Mammary epithelial cell (primary cell): ENCODE measurements around the gene LYPD5.

Experiments
- CTCF ChIP-seq, 2 donors: IDR thresholded peaks in 1 of 2; conservative IDR thresholded peaks in 1 of 2; 2 replicates each; pipeline ENCODE4 v1.5.1; 2011 to 2012; ENCODE audit warnings: inconsistent platforms in 2 of 2, low read length in 2 of 2, mild to moderate bottlenecking in 2 of 2, control low read depth in 1 of 2, low read depth in 1 of 2; ENCODE audit not compliant: insufficient read depth in 1 of 2; ENCODE audit errors: extremely low read depth in 1 of 2
- EZH2 ChIP-seq: IDR thresholded peaks from 2 replicates; pipeline ENCODE4 v1.6.1; 2012; ENCODE audit warnings: low read length, inconsistent platforms, borderline replicate concordance

- TF ChIP-seq EZH2 (no peak), CTCF (conservative IDR thresholded peaks at IDR 0.05 in 1 of 2, IDR thresholded peaks at IDR 0.05 in 1 of 2; ENCODE audit: extremely low read depth in 1 of 2, insufficient read depth in 1 of 2, low read depth in 1 of 2, low read length in 2 of 2) (no peak)
Observed at GRCh38 chr19:43799502-43800142, 2.6 kb downstream of the LYPD5 start.
